T-helper 1 cell treated with Interleukin-12 subunit alpha and Interleukin-12 subunit beta and Interleukin-4 antibody, amounts not matched to agents 30 ng/mL and 1 ng/mL, for 36 hours (primary cell): ENCODE data around the gene PSME3IP1. TPM values are rescaled to one million over a fixed set of nuclear protein-coding genes. Genes with fewer than 3 reads are reported as not detected.
"Not testable (repeated sequence)": the region's sequence is repeated elsewhere in the genome, so short reads cannot be mapped to it uniquely, and the experiment has no call there.

ENCODE experiments used
- intact Hi-C: fragments of 100-400 bp; cut with micrococcal nuclease; formaldehyde crosslinking; loops from one replicate; pipeline ENCODE4 v1.15.1; 2024
- total RNA-seq: library from RNA; stranded (reverse); gene quantifications from 2 replicates; pipeline ENCODE4 v1.2.3, GENCODE V29; 2022

PSME3IP1 gene
- total RNA-seq, 1 donor from 2014 or later = 135 TPM

DNA sequence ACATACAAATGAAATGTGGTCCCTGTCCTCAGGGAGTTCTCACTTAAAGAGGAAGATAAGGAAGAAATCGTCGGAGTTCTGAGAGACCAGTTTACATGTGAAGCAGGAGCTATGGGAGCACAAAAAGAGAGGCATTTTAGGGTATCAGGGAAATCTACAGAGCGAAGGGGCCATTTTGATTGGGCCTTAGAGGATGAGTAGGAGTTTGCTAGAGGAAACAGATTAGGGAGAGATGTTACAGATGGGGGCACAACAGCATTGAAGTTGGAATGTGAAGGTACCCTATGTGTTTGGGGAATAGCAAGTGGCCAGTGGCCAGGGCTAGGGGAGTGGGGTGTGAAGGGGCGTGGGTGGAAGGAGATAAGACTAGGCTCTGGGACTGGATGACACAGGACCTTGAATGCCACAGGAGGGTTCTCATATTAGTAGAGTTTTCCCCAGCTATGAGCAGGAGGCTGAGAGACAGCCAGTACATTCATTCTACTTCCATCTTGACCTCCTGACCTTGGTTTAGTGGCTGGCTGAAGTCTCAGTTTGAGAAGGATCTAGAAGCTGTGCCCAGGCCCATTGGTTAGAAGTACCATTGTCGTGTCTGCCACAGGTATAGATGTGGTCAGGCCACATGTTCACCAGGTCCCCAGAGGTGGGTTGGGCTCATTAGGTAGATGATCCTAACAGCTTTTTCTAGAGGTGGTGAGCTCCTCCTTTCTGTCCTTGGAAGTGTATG is 58.6 kb downstream of the PSME3IP1 start:
- intact Hi-C loops = no loop called here

GRCh38 chr16:57126411-57126810 is 59.4 kb downstream of the PSME3IP1 start:
- intact Hi-C loops = no loop called here

GRCh38 chr16:57125969-57126368 is 59.9 kb downstream of the PSME3IP1 start:
- intact Hi-C loops = no loop called here

DNA sequence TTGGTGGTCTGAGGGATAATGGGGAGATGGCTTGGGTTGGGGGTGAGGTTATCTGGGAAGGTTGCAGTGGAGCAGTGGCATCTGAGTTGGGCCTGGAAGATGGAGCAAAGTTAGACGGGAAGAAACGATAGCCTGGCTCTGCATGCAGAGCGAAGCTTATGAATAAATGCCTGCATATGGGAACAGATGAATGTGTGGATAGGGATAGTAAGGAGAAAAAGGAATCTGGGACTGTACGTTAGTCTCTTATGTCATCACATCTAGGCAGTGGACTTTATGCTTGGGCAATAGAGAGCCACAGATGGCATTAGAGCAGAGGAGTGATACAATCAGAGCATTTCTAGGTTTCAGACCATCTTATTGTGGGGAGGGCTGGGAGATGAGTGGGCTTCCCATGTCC is 60.5 kb downstream of the PSME3IP1 start:
- intact Hi-C loops = no loop called here

DNA sequence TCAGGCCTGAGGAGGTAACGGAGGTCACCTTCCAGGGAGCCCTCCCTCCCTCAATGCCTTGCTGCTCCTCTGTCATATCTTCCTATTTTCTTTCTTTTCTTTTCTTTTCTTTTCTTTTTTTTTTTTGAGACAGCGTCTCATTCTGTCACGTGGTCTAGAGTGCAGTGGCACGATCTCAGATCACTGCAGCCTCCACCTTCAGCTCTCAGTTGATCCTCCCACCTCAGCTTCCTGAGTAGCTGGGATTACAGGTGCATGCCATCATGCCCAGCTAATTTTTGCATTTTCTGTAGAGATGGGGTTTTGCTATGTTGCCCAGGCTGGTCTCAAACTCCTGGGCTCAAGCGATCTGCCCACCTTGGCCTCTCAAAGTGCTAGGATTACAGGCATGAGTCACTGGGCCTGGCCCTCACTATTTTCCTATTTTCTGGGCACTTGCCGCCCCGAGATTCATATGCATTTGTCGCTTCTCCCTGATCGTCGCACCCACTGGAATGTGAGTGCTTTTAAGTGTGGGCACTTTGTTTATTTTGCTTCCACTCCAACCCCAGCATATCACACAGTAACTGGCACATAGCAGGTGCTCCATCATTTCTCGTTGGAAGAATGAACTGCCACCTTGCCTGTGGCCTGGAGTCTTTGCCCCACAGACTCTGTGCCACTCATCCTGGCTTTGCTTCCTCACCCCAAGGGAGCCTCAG is 61.7 kb downstream of the PSME3IP1 start:
- intact Hi-C loops = no loop called here

DNA sequence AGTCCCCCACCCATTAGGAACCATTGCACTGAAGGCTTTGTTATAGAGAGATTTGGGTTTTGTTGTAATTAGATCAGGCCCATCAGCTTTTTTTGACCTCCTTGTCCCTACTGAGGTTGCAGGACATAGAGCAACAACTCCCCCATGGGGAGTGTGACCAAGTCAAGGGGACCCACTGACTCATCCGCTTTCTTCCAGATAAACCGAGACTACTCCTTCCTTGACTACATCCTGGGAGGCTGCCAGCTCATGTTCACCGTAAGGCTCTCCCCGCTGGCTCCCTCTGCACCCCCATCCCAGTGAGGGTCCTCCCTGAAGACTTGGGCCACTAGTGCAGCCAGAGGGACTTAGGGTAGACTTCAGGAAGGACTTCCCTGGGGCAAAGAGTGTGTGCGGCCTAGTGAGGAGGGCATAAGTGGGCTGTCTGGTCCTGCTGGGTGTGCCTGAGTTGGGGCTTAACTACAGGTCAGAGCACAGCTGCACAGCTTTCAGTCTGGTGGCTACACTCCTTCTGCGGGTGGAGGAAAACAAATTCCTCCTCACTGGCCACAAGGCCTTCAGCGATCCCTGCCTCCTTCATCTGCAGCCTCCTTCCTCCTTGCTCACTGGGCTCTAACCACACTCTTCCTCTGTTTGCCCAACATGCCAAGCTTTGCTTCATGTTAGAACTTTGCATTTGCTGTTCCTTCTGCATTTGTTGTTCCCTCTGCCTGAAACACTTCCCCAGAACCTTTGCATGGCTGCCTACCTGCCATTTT is 62.4 kb downstream of the PSME3IP1 start:
- intact Hi-C loops = no loop called here

- intact Hi-C loops = no loop called here
These were observed 67.3 kb downstream of the PSME3IP1 start for GRCh38 chr16:57118461-57119084.

- intact Hi-C loops = no loop called here
These were observed 70.2 kb downstream of the PSME3IP1 start for GRCh38 chr16:57115514-57116182.

- intact Hi-C loops = no loop called here
These were observed 70.7 kb downstream of the PSME3IP1 start for GRCh38 chr16:57115168-57115513.

GRCh38 chr16:57113664-57114063 is 72.2 kb downstream of the PSME3IP1 start:
- intact Hi-C loops = no loop called here

- intact Hi-C loops = no loop called here
These were observed 72.8 kb downstream of the PSME3IP1 start for GRCh38 chr16:57113042-57113453.

GRCh38 chr16:57112403-57113041 is 73.3 kb downstream of the PSME3IP1 start:
- intact Hi-C loops = no loop called here

DNA sequence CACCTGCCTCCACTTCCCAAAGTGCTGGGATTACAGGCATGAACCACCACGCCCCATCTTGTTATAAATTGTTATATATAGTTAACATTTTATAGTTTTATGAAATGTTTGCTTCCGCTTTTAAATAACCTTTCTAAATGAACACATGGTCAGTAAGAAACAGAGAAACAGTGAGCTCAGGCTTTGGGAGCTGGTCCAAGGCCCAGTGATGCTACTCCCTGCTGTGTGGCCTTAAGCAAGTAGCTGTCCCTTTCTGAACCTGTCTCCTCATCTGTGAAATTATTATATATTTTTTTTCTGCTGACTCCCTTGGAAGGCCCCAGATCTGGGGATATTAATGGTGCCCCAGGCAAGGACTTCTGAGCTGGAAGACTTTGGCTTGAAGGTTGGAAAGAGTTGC is 74.4 kb downstream of the PSME3IP1 start:
- intact Hi-C loops = no loop called here

DNA sequence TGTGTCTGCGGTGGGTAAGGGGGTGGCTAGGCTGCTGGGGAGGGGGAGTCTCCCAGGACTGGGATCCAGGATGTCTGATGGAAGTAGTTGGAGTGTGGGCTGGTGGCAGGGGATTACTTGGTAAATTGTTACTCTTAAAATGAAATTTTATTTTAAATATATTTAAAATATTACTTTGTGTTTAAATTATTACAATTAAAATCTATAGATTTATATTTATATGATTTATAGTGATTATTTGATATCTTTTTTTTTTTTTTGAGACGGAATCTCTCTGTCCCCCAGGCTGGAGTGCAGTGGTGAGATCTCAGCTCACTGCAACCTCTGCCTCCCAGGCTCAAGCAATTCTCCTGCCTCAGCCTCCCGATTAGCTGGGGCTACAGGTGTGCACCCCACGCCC is 74.9 kb downstream of the PSME3IP1 start:
- intact Hi-C loops = no loop called here

DNA sequence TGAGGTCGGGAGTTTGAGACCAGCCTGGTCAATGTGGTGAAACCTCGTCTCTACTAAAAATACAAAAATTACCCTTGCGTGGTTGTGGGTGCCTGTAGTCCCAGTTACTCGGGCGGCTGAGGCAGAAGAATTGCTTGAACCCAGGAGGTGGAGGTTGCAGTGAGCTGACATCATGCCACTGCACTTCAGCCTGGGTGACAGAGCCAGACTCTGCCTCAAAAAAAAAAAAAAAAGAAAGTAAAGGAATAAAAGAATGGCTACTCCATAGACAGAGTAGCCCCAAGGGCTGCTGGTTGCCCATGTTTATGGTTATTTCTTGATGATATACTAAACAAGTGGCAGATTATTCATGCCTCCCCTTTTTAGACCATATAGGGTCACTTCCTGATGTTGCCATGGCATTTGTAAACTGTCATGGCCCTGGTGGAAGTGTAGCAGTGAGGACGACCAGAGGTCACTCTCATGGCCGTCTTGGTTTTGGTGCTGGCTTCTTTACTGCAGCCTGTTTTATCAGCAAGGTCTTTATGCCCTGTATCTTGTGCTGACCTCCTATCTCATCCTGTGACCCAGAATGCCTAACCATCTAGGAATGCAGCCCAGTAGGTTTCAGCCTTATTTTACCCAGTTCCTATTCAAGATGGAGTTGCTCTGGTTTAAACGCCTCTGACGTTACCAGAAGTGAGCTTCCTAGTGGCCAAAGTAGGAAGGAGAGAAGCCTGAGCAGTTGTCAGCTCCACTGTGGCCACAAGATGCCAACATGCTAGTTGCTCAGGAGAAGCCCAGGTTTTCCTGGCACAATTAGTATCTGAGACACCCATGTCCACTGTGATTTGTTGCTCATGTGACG is 76.4 kb downstream of the PSME3IP1 start:
- intact Hi-C loops = not testable (repeated sequence)

GRCh38 chr16:57108432-57108831 is 77.4 kb downstream of the PSME3IP1 start:
- intact Hi-C loops = no loop called here

DNA sequence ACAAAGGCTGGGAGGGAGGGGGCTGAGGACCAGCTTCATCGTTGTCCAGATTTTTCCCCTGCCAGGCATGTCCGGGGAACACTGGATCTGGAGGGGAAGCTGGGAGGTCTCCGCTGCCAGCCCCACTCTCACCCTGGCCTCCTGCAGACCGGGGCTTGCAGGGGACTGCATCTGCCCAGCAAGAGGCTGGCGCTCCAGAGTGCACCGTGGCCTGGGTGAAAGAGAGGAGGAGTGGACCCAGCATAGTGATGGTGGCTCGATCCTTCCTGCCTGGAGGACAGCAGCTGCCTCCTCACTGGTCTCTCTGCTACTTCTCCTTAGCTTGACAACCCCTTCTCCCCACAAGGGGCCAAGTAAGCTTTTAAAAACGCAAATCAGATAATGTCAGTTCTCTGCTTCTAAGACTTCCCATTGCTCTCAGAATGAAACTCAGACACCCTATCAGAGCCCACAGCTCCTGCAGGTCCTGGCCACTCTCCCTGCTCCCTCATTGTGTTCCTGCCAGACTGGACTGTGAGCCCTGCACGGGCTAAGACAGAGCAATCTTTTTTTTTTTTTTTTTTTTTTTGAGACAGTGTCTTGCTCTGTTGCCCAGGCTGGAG is 78.4 kb downstream of the PSME3IP1 start:
- intact Hi-C loops = no loop called here

DNA sequence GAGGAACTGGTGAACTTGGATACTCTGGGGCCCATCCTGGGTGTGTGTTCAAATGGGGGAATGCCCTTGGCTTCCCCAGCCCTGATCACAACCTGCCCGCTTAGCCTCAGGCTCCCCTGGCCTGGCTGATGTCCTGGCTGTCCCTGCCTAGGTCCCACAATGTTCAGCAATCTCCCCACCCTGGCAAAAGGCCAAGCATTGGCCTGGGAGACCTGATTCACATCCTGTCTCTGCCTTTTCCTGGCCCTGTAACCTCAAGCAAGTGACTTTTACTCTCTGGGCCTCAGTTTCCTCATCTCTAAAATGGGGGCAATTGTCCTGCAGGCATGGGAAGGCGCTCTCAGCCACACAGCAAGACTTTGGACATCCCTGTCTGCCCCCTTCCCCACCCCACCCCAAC is 79.1 kb downstream of the PSME3IP1 start:
- intact Hi-C loops = no loop called here

GRCh38 chr16:57105184-57105583 is 80.7 kb downstream of the PSME3IP1 start:
- intact Hi-C loops = no loop called here
